ENCODE results near the gene OLIG3.

The OLIG3 gene

DNA sequence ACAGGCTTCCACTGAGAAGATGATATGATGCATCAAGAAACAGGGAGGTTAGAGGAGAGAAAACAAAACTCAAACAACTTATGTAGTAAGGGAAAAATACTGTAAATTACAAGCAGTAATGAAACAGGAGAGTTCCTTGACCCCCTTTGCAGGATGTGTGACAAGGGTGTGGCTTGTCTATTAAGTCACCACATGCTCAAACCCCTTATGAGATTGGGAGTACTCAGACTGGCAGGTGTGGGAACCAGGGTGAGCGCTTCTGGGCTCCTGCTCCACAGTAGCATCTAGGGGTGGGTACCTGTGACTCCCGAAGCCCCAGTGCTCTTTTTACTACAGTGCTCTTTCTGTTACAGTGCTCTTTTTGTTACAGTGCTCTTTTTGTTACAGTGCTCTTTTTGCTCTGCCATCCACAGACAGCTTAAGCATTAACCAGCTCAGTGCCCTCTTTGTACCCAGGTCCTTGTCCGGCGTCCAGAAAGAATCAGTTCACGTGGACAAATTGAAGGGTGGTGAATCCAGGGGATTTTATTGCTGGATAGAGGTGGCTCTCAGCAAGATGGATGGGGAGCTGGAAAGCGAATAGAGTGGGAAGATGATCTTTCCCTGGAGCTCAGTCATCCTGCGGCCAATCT, 28.7 kb downstream of the OLIG3 start:
- peak in 1 of 2 experiments; percentile 11 for DNase-seq

DNA sequence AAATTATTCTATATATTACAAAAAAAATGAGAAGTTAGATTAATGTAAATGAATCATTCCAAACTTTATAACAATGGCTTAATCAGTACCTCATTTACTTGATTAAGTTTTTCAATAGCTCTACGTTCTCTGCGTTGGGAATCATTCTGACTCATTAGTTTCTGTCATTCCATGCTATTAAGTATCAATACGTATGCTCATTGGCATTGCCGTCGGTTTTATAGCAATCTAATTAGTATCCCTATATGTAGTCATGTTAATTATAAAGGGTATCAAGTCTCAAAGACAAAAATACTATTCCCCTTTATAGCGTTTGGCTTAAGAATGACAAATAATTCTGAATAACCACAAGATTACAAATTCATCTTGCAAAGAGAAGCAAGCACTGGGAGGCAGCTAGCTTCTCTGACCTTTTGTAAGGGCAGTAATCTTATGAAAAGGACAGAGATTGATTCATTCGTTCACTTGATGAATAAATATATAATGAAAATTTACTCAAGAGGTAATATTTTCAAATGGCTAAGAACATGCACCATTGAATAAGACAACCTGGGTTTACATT, 41.8 kb downstream of the OLIG3 start:
- no peak for DNase-seq

DNA sequence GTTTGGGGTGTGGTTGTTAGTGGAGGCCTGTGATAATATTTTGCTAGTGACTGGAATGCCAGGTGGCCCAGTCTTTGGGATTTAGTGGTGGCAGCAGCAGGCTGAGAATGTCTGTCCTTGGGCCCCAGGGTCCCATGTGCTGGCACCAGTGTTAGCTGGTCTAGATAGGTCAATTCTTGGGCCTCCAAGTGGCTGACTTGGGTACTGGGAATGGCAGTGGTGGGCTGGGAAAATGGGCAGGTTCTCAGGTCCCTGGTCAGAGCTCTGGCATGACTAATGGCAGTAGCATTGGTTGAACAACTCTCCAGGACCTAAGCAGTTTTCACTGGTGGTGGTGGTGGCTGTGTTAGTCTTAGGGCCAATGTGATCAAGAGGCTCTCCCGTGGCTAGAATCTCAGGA, 50.3 kb downstream of the OLIG3 start:
- DNase-seq, result no peak

Measured in NCI-H524 (cell line).